AG10803 (cell line): ENCODE data around the gene JAKMIP1.

Source experiments
- DNase-seq: peaks from one replicate; pipeline ENCODE4 v3.0.0; 2010; ENCODE audit warnings: low read depth
- H3K4me3 ChIP-seq: 2 replicates; pipeline ENCODE4 v1.5.1; 2011; ENCODE audit warnings: mild to moderate bottlenecking, low read length, control low read depth
- CTCF ChIP-seq: conservative IDR thresholded peaks from 2 replicates; pipeline ENCODE4 v1.5.1; 2011; ENCODE audit warnings: mild to moderate bottlenecking, low read length, control low read depth, inconsistent platforms

JAKMIP1 gene

GRCh38 chr4:6195602-6196319, 4.6 kb downstream of the JAKMIP1 start:
- H3K4me3 ChIP-seq = no peak overlapping the region
- no peak for DNase-seq
- TF ChIP-seq CTCF = no peak

- TF ChIP-seq CTCF = no peak
- DNase-seq = no peak
- no peak overlapping the region for H3K4me3 ChIP-seq
These were observed 5.7 kb downstream of the JAKMIP1 start for GRCh38 chr4:6194458-6195195.

DNA sequence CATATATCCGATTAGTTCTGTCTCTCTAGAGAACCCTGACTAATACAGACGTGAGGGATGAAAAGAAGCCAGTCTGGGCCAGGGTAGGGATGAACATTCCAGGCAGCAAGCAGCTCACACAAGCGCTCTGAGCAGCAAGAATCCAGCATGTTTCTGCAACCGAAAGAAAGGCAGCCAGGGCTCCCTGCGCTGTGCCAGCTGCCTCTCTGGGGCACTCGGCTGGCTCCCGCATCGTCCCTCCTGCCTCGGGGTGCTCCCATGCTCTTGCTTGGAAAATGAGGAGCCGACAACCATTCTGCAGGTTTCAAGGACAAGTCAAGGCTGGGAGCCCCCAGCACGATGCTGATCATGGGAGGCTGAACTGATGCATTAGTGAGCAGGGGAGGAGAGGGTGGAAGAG, 7.0 kb downstream of the JAKMIP1 start:
- no peak for DNase-seq
- TF ChIP-seq CTCF = no peak
- H3K4me3 ChIP-seq = no peak overlapping the region

GRCh38 chr4:6192245-6192644, 8.1 kb downstream of the JAKMIP1 start:
- no peak overlapping the region for H3K4me3 ChIP-seq
- TF ChIP-seq CTCF = no peak
- DNase-seq = no peak

GRCh38 chr4:6191448-6192130, 8.8 kb downstream of the JAKMIP1 start:
- TF ChIP-seq CTCF = no peak
- no peak overlapping the region for H3K4me3 ChIP-seq
- no peak for DNase-seq

DNA sequence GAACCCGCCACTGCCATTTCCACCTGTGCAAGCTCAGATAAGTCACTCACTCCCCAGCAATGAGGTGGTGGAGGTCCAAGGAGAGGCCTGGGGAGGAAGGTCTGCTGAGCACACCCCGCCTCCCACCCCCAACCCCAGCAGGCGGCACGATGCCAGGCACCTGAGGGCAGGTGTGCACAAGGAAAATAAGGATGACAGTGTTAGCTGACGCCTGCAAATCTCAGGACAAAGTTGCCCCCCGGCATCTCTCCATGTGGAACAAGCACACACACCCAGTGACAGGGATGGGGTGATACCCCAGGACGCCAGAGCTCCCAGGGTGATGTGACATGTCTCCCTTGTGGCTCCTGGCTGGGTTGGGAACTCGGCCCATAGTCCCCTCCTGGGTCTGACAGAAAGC, 9.9 kb downstream of the JAKMIP1 start:
- no peak for TF ChIP-seq CTCF
- no peak for DNase-seq
- no peak overlapping the region for H3K4me3 ChIP-seq
